H1 (cell line): Measurements from ENCODE around the gene FAAP100. TPM values are rescaled to one million over a fixed set of nuclear protein-coding genes. Genes with fewer than 3 reads are reported as not detected.

Experiments
- BRCA1 ChIP-seq: IDR thresholded peaks from 2 replicates; pipeline ENCODE4 v1.6.1; 2012; ENCODE audit warnings: low read depth, low read length, improper control_type of control experiment
- RNF2 ChIP-seq: fragments of 200-900, 300-1000 bp; sonication (generic); IDR thresholded peaks from 2 replicates; pipeline ENCODE4 v1.7.1; 2016; ENCODE audit warnings: borderline replicate concordance, low read depth, mild to moderate bottlenecking, antibody characterized with exemption, low read length; ENCODE audit not compliant: poor library complexity, severe bottlenecking; ENCODE audit errors: missing control alignments
- SUZ12 ChIP-seq: fragments of 200-600 bp; sonication (generic); IDR thresholded peaks from 2 replicates; pipeline ENCODE4 v1.6.1; 2012; ENCODE audit warnings: mild to moderate bottlenecking, inconsistent platforms, low read length, moderate library complexity, mixed read lengths
- polyA plus RNA-seq, 7 experiments: library from polyadenylated mRNA; depleted of rRNA in 3 of 7; stranded (reverse) in 5 of 7; unstranded in 2 of 7; fragments of >200 nt in 5 of 7; fragments of 200-250 nt in 2 of 7; gene quantifications; 1 replicate in 5 of 7; 2 replicates in 1 of 7; 4 replicates in 1 of 7; pipeline versions ENCODE4 v1.2.1 to v1.2.3, GENCODE V29; 2011 to 2013; ENCODE audit warnings: missing spikeins in 2 of 7, mixed read lengths in 2 of 7
- total RNA-seq: library from RNA; stranded (reverse); fragmentation: NEBNext Ultra II Directional; extraction: Animal tissue kit (Norgen Biotek cat#: 25700); gene quantifications from 2 replicates; pipeline ENCODE4 v1.2.1, GENCODE V29; 2021

FAAP100 gene
- total and polyA plus RNA-seq, 2 of the 8 experiments (the other 6 are each of a cell fraction or from before 2014, with no cell fraction given): 23.2 to 41.8 TPM

DNA sequence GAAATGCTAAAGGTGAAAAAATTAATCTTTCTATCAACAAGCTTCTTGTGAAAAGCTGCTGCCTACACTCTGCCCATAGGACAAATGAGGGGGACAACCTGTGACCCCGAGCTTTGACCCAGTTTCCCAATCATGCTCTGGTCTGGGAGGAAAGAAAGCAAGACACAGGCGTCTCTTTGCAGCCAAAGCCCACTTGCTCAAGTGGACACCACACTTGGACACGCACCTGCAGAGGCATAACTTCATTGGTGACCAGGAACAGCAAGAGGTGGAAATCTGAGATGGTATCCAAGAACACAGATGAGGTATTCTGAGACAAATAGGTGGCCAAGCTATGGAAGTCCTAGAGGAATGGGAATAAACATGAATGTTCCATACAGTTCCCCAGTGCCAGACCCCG lies 15.0 kb upstream of the FAAP100 start (continued):
- TF ChIP-seq SUZ12 (no peak), BRCA1 (no peak), RNF2 (no peak)
